GM18505 (cell line): ENCODE measurements around the gene CWC25.
"Not testable (repeated sequence)": the region's sequence is repeated elsewhere in the genome, so short reads cannot be mapped to it uniquely, and the experiment has no call there.

Experiments used
- ATAC-seq: cut with Tn5 transposase; IDR thresholded peaks from one replicate; pipeline ENCODE4 v1.9.1; 2021; ENCODE audit not compliant: unreplicated experiment
- POLR2A ChIP-seq: IDR thresholded peaks from 4 replicates; pipeline ENCODE4 v1.6.1; 2011; ENCODE audit warnings: borderline replicate concordance; ENCODE audit not compliant: insufficient read depth, insufficient read length; ENCODE audit errors: extremely low read depth

The CWC25 gene

GRCh38 chr17:38825762-38826247 is 684 bp upstream of the CWC25 start:
- no peak for ATAC-seq
- no peak for TF ChIP-seq POLR2A

GRCh38 chr17:38815576-38816193 is 9.4 kb downstream of the CWC25 start:
- ATAC-seq: no peak
- TF ChIP-seq POLR2A: no peak

GRCh38 chr17:38809828-38810227 is 15.3 kb downstream of the CWC25 start:
- no peak for ATAC-seq
- no peak for TF ChIP-seq POLR2A

GRCh38 chr17:38800237-38800760 is 24.8 kb downstream of the CWC25 start:
- TF ChIP-seq POLR2A: no peak
- no peak for ATAC-seq

GRCh38 chr17:38799501-38800236 is 25.5 kb downstream of the CWC25 start, which contains the start of gene PIP4K2B:
Gene PIP4K2B, minus strand, starts transcription at chr17:38799556. Its CDS starts 132 bp downstream, at chr17:38799424.
- ATAC-seq: peak; percentile 78
- peak; percentile 69 for TF ChIP-seq POLR2A

- TF ChIP-seq POLR2A: peak; percentile 54
- ATAC-seq: peak; percentile 19
Measured at GRCh38 chr17:38798614-38799500, 26.3 kb downstream of the CWC25 start.

GRCh38 chr17:38797828-38798227 is 27.3 kb downstream of the CWC25 start:
- TF ChIP-seq POLR2A: no peak
- ATAC-seq: no peak

GRCh38 chr17:38797158-38797490 is 28.0 kb downstream of the CWC25 start:
- no peak for TF ChIP-seq POLR2A
- no peak for ATAC-seq

- TF ChIP-seq POLR2A: no peak
- no peak for ATAC-seq
Measured at GRCh38 chr17:38796451-38797157, 28.5 kb downstream of the CWC25 start.

- TF ChIP-seq POLR2A: no peak
Measured at GRCh38 chr17:38794221-38794620, 30.9 kb downstream of the CWC25 start.

GRCh38 chr17:38791162-38791561 is 34.0 kb downstream of the CWC25 start:
- TF ChIP-seq POLR2A: no peak
- no peak for ATAC-seq

More at GRCh38 chr17:38794221-38794620, 30.9 kb downstream of the CWC25 start:
- no peak for ATAC-seq

GRCh38 chr17:38790148-38790707 is 34.9 kb downstream of the CWC25 start:
- not testable (repeated sequence) for ATAC-seq
